ENCODE data around the gene NRROS.
"Not testable (repeated sequence)": the region's sequence is repeated elsewhere in the genome, so short reads cannot be mapped to it uniquely, and the experiment has no call there.

Gene NRROS

GRCh38 chr3:196619627-196620026 is 19.9 kb upstream of the NRROS start:
- H3K79me1 ChIP-seq (ENCODE audit: low read length); H4K8ac ChIP-seq (ENCODE audit: low read depth, low read length); H3K36me3 ChIP-seq (ENCODE audit: control insufficient read depth, insufficient read depth, low read length); H3K18ac ChIP-seq (ENCODE audit: low read length); H3K9ac ChIP-seq (ENCODE audit: low read length); H2BK5ac ChIP-seq (ENCODE audit: low read length); H4K5ac ChIP-seq (ENCODE audit: low read length); H3K4me1 ChIP-seq (ENCODE audit: control insufficient read depth, low read depth, low read length); H3K4me3 ChIP-seq (ENCODE audit: low read length); H2BK120ac ChIP-seq (ENCODE audit: low read depth, low read length); H3K23ac ChIP-seq (ENCODE audit: low read length); H3K4ac ChIP-seq (ENCODE audit: low read depth, low read length); H2AK5ac ChIP-seq (ENCODE audit: low read length); H3K4me2 ChIP-seq (ENCODE audit: low read length); DNase-seq; H2BK15ac ChIP-seq (replicated peaks; ENCODE audit: low read depth); H3K27ac ChIP-seq (ENCODE audit: low read depth, low read length); H3K27me3 ChIP-seq (ENCODE audit: insufficient read depth, low read length, poor library complexity); H3K56ac ChIP-seq (ENCODE audit: low read length); H3K79me2 ChIP-seq (ENCODE audit: control insufficient read depth, insufficient read depth, low read length): not testable (repeated sequence)
- no CpG with 5 or more reads among the region's 5 CpGs for WGBS (ENCODE audit: extremely low coverage, insufficient coverage, low lambda C conversion rate)

GRCh38 chr3:196620161-196620604 is 19.3 kb upstream of the NRROS start:
- Histone ChIP-seq H3K4me3 (ENCODE audit: low read length) (no peak overlapping the region), H3K27me3 (ENCODE audit: insufficient read depth, low read length, poor library complexity) (no peaks in the 10 kb centered on the region)

GRCh38 chr3:196620684-196621083 is 18.8 kb upstream of the NRROS start:
- H2BK120ac ChIP-seq (ENCODE audit: low read depth, low read length): no peak overlapping the region
- no peaks in the 10 kb centered on the region for H3K27me3 ChIP-seq (ENCODE audit: insufficient read depth, low read length, poor library complexity)
- H2BK5ac ChIP-seq (ENCODE audit: low read length): no peak overlapping the region
- H2AK5ac ChIP-seq (ENCODE audit: low read length): no peak overlapping the region
- no peak overlapping the region for H3K4me3 ChIP-seq (ENCODE audit: low read length)
- no peak overlapping the region for H2BK15ac ChIP-seq (replicated peaks; ENCODE audit: low read depth)
- DNase-seq: no peak
- H3K36me3 ChIP-seq (ENCODE audit: control insufficient read depth, insufficient read depth, low read length): no peaks in the 10 kb centered on the region
- no CpG with 5 or more reads among the region's 2 CpGs for WGBS (ENCODE audit: extremely low coverage, insufficient coverage, low lambda C conversion rate)
- H3K56ac ChIP-seq (ENCODE audit: low read length): no peak overlapping the region
- no peak overlapping the region for H4K5ac ChIP-seq (ENCODE audit: low read length)
- no peak overlapping the region for H3K9ac ChIP-seq (ENCODE audit: low read length)
- no peaks in the 10 kb centered on the region for H3K79me2 ChIP-seq (ENCODE audit: control insufficient read depth, insufficient read depth, low read length)
- H4K8ac ChIP-seq (ENCODE audit: low read depth, low read length): no peak overlapping the region
- no peak overlapping the region for H3K18ac ChIP-seq (ENCODE audit: low read length)
- no peak overlapping the region for H3K23ac ChIP-seq (ENCODE audit: low read length)
- no peak overlapping the region for H3K27ac ChIP-seq (ENCODE audit: low read depth, low read length)
- H3K4me1 ChIP-seq (ENCODE audit: control insufficient read depth, low read depth, low read length): no peaks in the 10 kb centered on the region
- no peaks in the 10 kb centered on the region for H3K79me1 ChIP-seq (ENCODE audit: low read length)
- H3K4ac ChIP-seq (ENCODE audit: low read depth, low read length): no peak overlapping the region
- H3K4me2 ChIP-seq (ENCODE audit: low read length): no peak overlapping the region

More at GRCh38 chr3:196620161-196620604, 19.3 kb upstream of the NRROS start:
- Histone ChIP-seq H3K4me1 (ENCODE audit: control insufficient read depth, low read depth, low read length) (no peaks in the 10 kb centered on the region), H4K5ac (ENCODE audit: low read length) (no peak overlapping the region), H3K4me2 (ENCODE audit: low read length) (no peak overlapping the region), H3K18ac (ENCODE audit: low read length) (no peak overlapping the region), H3K79me1 (ENCODE audit: low read length) (no peaks in the 10 kb centered on the region), H2BK5ac (ENCODE audit: low read length) (no peak overlapping the region), H3K4ac (ENCODE audit: low read depth, low read length) (no peak overlapping the region), H3K79me2 (ENCODE audit: control insufficient read depth, insufficient read depth, low read length) (no peaks in the 10 kb centered on the region), H2BK120ac (ENCODE audit: low read depth, low read length) (no peak overlapping the region), H3K56ac (ENCODE audit: low read length) (no peak overlapping the region), H2BK15ac (replicated peaks; ENCODE audit: low read depth) (no peak overlapping the region), H2AK5ac (ENCODE audit: low read length) (no peak overlapping the region), H4K8ac (ENCODE audit: low read depth, low read length) (no peak overlapping the region), H3K23ac (ENCODE audit: low read length) (no peak overlapping the region), H3K27ac (ENCODE audit: low read depth, low read length) (no peak overlapping the region), H3K9ac (ENCODE audit: low read length) (no peak overlapping the region), H3K36me3 (ENCODE audit: control insufficient read depth, insufficient read depth, low read length) (no peaks in the 10 kb centered on the region)
- no peak for DNase-seq
- no CpG with 5 or more reads among the region's 10 CpGs for WGBS (ENCODE audit: extremely low coverage, insufficient coverage, low lambda C conversion rate)

- Histone ChIP-seq H3K23ac (ENCODE audit: low read length) (no peak overlapping the region), H3K79me2 (ENCODE audit: control insufficient read depth, insufficient read depth, low read length) (no peaks in the 10 kb centered on the region), H3K27ac (ENCODE audit: low read depth, low read length) (no peak overlapping the region), H3K18ac (ENCODE audit: low read length) (no peak overlapping the region), H3K79me1 (ENCODE audit: low read length) (no peaks in the 10 kb centered on the region), H2BK15ac (replicated peaks; ENCODE audit: low read depth) (no peak overlapping the region), H3K4me1 (ENCODE audit: control insufficient read depth, low read depth, low read length) (no peaks in the 10 kb centered on the region), H3K36me3 (ENCODE audit: control insufficient read depth, insufficient read depth, low read length) (no peaks in the 10 kb centered on the region), H3K9ac (ENCODE audit: low read length) (no peak overlapping the region), H2BK5ac (ENCODE audit: low read length) (no peak overlapping the region), H2AK5ac (ENCODE audit: low read length) (no peak overlapping the region), H4K5ac (ENCODE audit: low read length) (no peak overlapping the region), H3K56ac (ENCODE audit: low read length) (no peak overlapping the region), H3K4me3 (ENCODE audit: low read length) (no peak overlapping the region), H3K4me2 (ENCODE audit: low read length) (no peak overlapping the region), H3K4ac (ENCODE audit: low read depth, low read length) (no peak overlapping the region), H4K8ac (ENCODE audit: low read depth, low read length) (no peak overlapping the region), H3K27me3 (ENCODE audit: insufficient read depth, low read length, poor library complexity) (no peaks in the 10 kb centered on the region), H2BK120ac (ENCODE audit: low read depth, low read length) (no peak overlapping the region)
- DNase-seq: no peak
- no CpG with 5 or more reads among the region's 10 CpGs for WGBS (ENCODE audit: extremely low coverage, insufficient coverage, low lambda C conversion rate)
Measured at GRCh38 chr3:196621611-196622010, 17.9 kb upstream of the NRROS start.

- no peak overlapping the region for H2BK120ac ChIP-seq (ENCODE audit: low read depth, low read length)
- no peak overlapping the region for H3K18ac ChIP-seq (ENCODE audit: low read length)
- H3K23ac ChIP-seq (ENCODE audit: low read length): no peak overlapping the region
- H2BK5ac ChIP-seq (ENCODE audit: low read length): no peak overlapping the region
- H3K4me2 ChIP-seq (ENCODE audit: low read length): no peak overlapping the region
- H4K5ac ChIP-seq (ENCODE audit: low read length): no peak overlapping the region
- no peak overlapping the region for H3K9ac ChIP-seq (ENCODE audit: low read length)
- H3K36me3 ChIP-seq (ENCODE audit: control insufficient read depth, insufficient read depth, low read length): no peaks in the 10 kb centered on the region
- H4K8ac ChIP-seq (ENCODE audit: low read depth, low read length): no peak overlapping the region
- no peaks in the 10 kb centered on the region for H3K4me1 ChIP-seq (ENCODE audit: control insufficient read depth, low read depth, low read length)
- H2BK15ac ChIP-seq (replicated peaks; ENCODE audit: low read depth): no peak overlapping the region
- no peaks in the 10 kb centered on the region for H3K79me1 ChIP-seq (ENCODE audit: low read length)
- no peak overlapping the region for H2AK5ac ChIP-seq (ENCODE audit: low read length)
- no peak overlapping the region for H3K4ac ChIP-seq (ENCODE audit: low read depth, low read length)
- H3K56ac ChIP-seq (ENCODE audit: low read length): no peak overlapping the region
- no CpG with 5 or more reads among the region's 12 CpGs for WGBS (ENCODE audit: extremely low coverage, insufficient coverage, low lambda C conversion rate)
- H3K27ac ChIP-seq (ENCODE audit: low read depth, low read length): no peak overlapping the region
- DNase-seq: no peak
- H3K27me3 ChIP-seq (ENCODE audit: insufficient read depth, low read length, poor library complexity): no peaks in the 10 kb centered on the region
- no peak overlapping the region for H3K4me3 ChIP-seq (ENCODE audit: low read length)
- H3K79me2 ChIP-seq (ENCODE audit: control insufficient read depth, insufficient read depth, low read length): no peaks in the 10 kb centered on the region
Measured at GRCh38 chr3:196624067-196624790, 15.3 kb upstream of the NRROS start.

- Histone ChIP-seq H3K36me3 (ENCODE audit: control insufficient read depth, insufficient read depth, low read length) (no peaks in the 10 kb centered on the region), H3K4ac (ENCODE audit: low read depth, low read length) (no peak overlapping the region)
- WGBS (ENCODE audit: extremely low coverage, insufficient coverage, low lambda C conversion rate): no CpG with 5 or more reads among the region's 16 CpGs
Measured at GRCh38 chr3:196624907-196625306, 14.6 kb upstream of the NRROS start.

More at GRCh38 chr3:196624907-196625306, 14.6 kb upstream of the NRROS start:
- no peak overlapping the region for H2BK5ac ChIP-seq (ENCODE audit: low read length)
- DNase-seq: no peak
- no peak overlapping the region for H3K4me3 ChIP-seq (ENCODE audit: low read length)
- H3K4me2 ChIP-seq (ENCODE audit: low read length): no peak overlapping the region
- no peaks in the 10 kb centered on the region for H3K79me2 ChIP-seq (ENCODE audit: control insufficient read depth, insufficient read depth, low read length)
- no peaks in the 10 kb centered on the region for H3K27me3 ChIP-seq (ENCODE audit: insufficient read depth, low read length, poor library complexity)
- H2BK15ac ChIP-seq (replicated peaks; ENCODE audit: low read depth): no peak overlapping the region
- H3K56ac ChIP-seq (ENCODE audit: low read length): no peak overlapping the region
- H3K79me1 ChIP-seq (ENCODE audit: low read length): no peaks in the 10 kb centered on the region
- H3K23ac ChIP-seq (ENCODE audit: low read length): no peak overlapping the region
- no peak overlapping the region for H4K8ac ChIP-seq (ENCODE audit: low read depth, low read length)
- H3K27ac ChIP-seq (ENCODE audit: low read depth, low read length): no peak overlapping the region
- no peak overlapping the region for H2BK120ac ChIP-seq (ENCODE audit: low read depth, low read length)
- no peak overlapping the region for H4K5ac ChIP-seq (ENCODE audit: low read length)
- no peak overlapping the region for H3K18ac ChIP-seq (ENCODE audit: low read length)
- H2AK5ac ChIP-seq (ENCODE audit: low read length): no peak overlapping the region
- H3K4me1 ChIP-seq (ENCODE audit: control insufficient read depth, low read depth, low read length): no peaks in the 10 kb centered on the region
- H3K9ac ChIP-seq (ENCODE audit: low read length): no peak overlapping the region
